OCI-LY3 (cell line): ENCODE data around the gene ADAMTS14.

ENCODE experiments used
- H2AFZ ChIP-seq: fragments of 200-600, 300-600 bp; shearing (Covaris generic); 2 replicates; pipeline ENCODE4 v1.6.0; 2014; ENCODE audit warnings: antibody characterized with exemption, low read depth, low read length
- H3K27ac ChIP-seq: fragments of 200-600, 300-600 bp; sonication (generic); 2 replicates; pipeline ENCODE4 v1.5.1; 2014; ENCODE audit warnings: mild to moderate bottlenecking, low read length, moderate library complexity, mixed read lengths
- H3K27me3 ChIP-seq: fragments of 200-600, 300-600 bp; sonication (generic); 2 replicates; pipeline ENCODE4 v1.6.1; 2014; ENCODE audit warnings: low read depth, low read length, mixed read lengths
- H3K36me3 ChIP-seq: fragments of 200-600, 300-600 bp; sonication (generic); replicated peaks from 2 replicates; pipeline ENCODE3; 2014; ENCODE audit warnings: low read depth, low read length, mixed read lengths
- H3K4me1 ChIP-seq: fragments of 300-600, 200-600 bp; sonication (generic); 2 replicates; pipeline ENCODE4 v1.6.1; 2014; ENCODE audit warnings: low read length, mixed read lengths
- H3K4me2 ChIP-seq: fragments of 200-600, 300-600 bp; sonication (generic); 2 replicates; pipeline ENCODE4 v1.6.1; 2014; ENCODE audit warnings: low read length, mixed read lengths
- H3K4me3 ChIP-seq: fragments of 300-600, 200-600 bp; sonication (generic); 2 replicates; pipeline ENCODE4 v1.5.1; 2014; ENCODE audit warnings: antibody characterized with exemption, mild to moderate bottlenecking, low read length, moderate library complexity
- H3K79me2 ChIP-seq: fragments of 300-600, 200-600 bp; shearing (Covaris generic); 2 replicates; pipeline ENCODE4 v1.6.1; 2014; ENCODE audit warnings: mild to moderate bottlenecking, low read length, mixed read lengths
- H3K9ac ChIP-seq: fragments of 300-600, 200-600 bp; shearing (Covaris generic); 2 replicates; pipeline ENCODE4 v1.6.0; 2014; ENCODE audit warnings: mild to moderate bottlenecking, low read length, moderate library complexity
- H3K9me3 ChIP-seq: fragments of 200-600, 300-600 bp; shearing (Covaris generic); 2 replicates; pipeline ENCODE4 v1.6.1; 2014; ENCODE audit warnings: low read length, mixed read lengths; ENCODE audit not compliant: insufficient read depth
- H4K20me1 ChIP-seq: fragments of 200-600, 300-600 bp; sonication (generic); 2 replicates; pipeline ENCODE4 v1.6.1; 2016; ENCODE audit warnings: low read length, mixed read lengths; ENCODE audit not compliant: insufficient read depth
- EZH2phosphoT487 ChIP-seq: fragments of 200-600 bp; shearing (Covaris generic); IDR thresholded peaks from 2 replicates; pipeline ENCODE4 v1.6.1; 2018; ENCODE audit warnings: antibody characterized with exemption, mixed run types, low read depth
- TF ChIP-seq, protein P1 (sequence below): fragments of 200-600, 300-600 bp; sonication (generic); IDR thresholded peaks from 2 replicates; pipeline ENCODE4 v1.5.1; 2014; ENCODE audit warnings: antibody characterized with exemption, low read length, low read depth

The ADAMTS14 gene

GRCh38 chr10:70775679-70776454 lies 103.6 kb downstream of the ADAMTS14 start:
- no peaks in the 10 kb centered on the region for H3K36me3 ChIP-seq
- TF ChIP-seq EZH2phosphoT487: no peak
- TF ChIP-seq, protein P1, sequence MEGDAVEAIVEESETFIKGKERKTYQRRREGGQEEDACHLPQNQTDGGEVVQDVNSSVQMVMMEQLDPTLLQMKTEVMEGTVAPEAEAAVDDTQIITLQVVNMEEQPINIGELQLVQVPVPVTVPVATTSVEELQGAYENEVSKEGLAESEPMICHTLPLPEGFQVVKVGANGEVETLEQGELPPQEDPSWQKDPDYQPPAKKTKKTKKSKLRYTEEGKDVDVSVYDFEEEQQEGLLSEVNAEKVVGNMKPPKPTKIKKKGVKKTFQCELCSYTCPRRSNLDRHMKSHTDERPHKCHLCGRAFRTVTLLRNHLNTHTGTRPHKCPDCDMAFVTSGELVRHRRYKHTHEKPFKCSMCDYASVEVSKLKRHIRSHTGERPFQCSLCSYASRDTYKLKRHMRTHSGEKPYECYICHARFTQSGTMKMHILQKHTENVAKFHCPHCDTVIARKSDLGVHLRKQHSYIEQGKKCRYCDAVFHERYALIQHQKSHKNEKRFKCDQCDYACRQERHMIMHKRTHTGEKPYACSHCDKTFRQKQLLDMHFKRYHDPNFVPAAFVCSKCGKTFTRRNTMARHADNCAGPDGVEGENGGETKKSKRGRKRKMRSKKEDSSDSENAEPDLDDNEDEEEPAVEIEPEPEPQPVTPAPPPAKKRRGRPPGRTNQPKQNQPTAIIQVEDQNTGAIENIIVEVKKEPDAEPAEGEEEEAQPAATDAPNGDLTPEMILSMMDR: no peak
- H2AFZ ChIP-seq: no peak overlapping the region
- H3K27me3 ChIP-seq: no peaks in the 10 kb centered on the region
- no peak overlapping the region for H3K9ac ChIP-seq
- H3K79me2 ChIP-seq: no peaks in the 10 kb centered on the region
- no peak overlapping the region for H3K4me2 ChIP-seq
- no peaks in the 10 kb centered on the region for H3K4me1 ChIP-seq
- no peaks in the 10 kb centered on the region for H4K20me1 ChIP-seq
- no peaks in the 10 kb centered on the region for H3K9me3 ChIP-seq
- no peak overlapping the region for H3K27ac ChIP-seq
- H3K4me3 ChIP-seq: no peak overlapping the region

DNA sequence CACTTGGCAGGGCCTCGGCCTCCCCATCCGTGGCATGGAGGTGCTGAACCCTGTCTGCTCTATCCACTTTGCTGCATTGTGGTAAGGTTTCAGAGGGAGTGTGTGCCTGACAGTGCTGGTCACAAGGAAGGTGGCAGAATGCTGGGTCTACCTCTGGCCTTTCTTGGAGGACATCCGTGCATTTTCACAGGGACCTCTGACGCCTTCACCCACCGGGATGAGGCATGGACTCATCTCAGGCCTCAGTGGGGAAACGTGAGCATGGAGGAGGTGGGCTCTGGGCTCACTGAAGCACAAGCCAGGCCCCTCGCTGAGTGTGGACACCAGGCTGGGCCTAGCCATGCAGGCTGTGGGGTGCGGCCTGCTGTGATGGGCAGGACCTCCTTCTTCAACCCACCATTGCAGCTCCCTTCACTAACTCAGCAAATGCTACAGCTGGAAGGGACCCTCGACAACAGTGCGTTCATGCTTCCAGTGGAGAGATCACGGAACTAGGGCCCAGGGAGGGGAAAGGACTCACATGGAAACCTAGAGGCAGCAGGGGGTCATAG lies 104.2 kb downstream of the ADAMTS14 start:
- Histone ChIP-seq H3K27me3 (no peaks in the 10 kb centered on the region), H3K4me1 (no peaks in the 10 kb centered on the region), H3K9me3 (no peaks in the 10 kb centered on the region), H4K20me1 (no peaks in the 10 kb centered on the region), H3K36me3 (no peaks in the 10 kb centered on the region), H3K4me3 (no peak overlapping the region), H3K9ac (no peak overlapping the region), H2AFZ (no peak overlapping the region), H3K4me2 (no peak overlapping the region), H3K27ac (no peak overlapping the region), H3K79me2 (no peaks in the 10 kb centered on the region)
- TF ChIP-seq, protein P1: no peak
- TF ChIP-seq EZH2phosphoT487: no peak

DNA sequence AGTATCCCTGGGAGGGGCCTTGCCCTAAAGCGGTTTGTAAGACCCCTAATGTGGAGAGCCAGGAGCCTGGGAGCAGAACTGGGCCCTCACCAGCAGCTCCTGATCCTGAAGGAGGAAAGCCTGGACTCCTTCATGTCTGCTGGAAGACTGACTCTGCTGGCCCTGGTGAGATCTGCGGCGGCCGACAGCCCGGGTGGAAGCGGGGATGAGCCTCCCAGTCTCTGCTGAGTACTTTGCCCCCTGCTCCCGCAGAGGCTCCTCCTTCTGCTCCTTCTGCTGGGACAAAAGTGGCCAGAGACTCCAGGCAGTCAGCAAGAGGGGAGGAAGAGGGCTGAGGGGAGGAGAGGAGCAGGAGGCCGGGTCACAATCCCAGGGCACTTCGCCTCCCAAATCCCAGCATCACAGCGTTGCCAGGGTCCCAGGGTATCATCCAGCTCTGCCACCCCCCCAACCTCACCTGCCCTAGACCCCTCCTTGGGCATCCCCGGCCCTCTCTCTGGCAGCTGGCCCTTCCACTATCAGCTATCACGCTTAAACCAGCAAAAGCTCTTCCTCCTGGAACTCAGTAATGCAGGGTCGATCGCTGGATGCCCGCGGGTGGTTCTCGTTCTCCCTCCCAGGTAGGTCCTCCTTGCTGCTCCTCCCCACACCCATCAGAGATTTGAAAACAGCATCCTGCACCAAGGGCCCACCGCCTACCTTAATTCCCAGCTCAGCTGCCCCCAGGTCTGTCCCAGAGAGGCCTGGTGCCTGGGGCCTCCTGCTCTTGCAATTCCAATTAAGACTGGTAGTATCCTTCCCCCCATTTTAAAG lies 105.0 kb downstream of the ADAMTS14 start:
- no peaks in the 10 kb centered on the region for H3K27me3 ChIP-seq
- H3K4me2 ChIP-seq: no peak overlapping the region
- no peak overlapping the region for H3K4me3 ChIP-seq
- no peaks in the 10 kb centered on the region for H3K9me3 ChIP-seq
- no peaks in the 10 kb centered on the region for H3K36me3 ChIP-seq
- no peaks in the 10 kb centered on the region for H3K4me1 ChIP-seq
- H3K9ac ChIP-seq: no peak overlapping the region
- no peaks in the 10 kb centered on the region for H4K20me1 ChIP-seq
- TF ChIP-seq EZH2phosphoT487: no peak
- TF ChIP-seq, protein P1: no peak
- H3K27ac ChIP-seq: no peak overlapping the region
- H2AFZ ChIP-seq: no peak overlapping the region
- H3K79me2 ChIP-seq: no peaks in the 10 kb centered on the region
